Activated CD4-positive, alpha-beta T cell treated with anti-CD3 and anti-CD28 coated beads for 4 hours (primary cell): ENCODE data around the gene DNAJC30.

Experiments
- DNase-seq, 2 donors: peaks; one replicate each; pipeline ENCODE4 v3.0.0-alpha.2; 2020

The DNAJC30 gene

GRCh38 chr7:73646785-73647724 is 36.2 kb downstream of the DNAJC30 start:
- DNase-seq: no peak

- DNase-seq: no peak
These were observed 37.5 kb downstream of the DNAJC30 start for GRCh38 chr7:73645643-73646174.

- DNase-seq: no peak
These were observed 38.5 kb downstream of the DNAJC30 start for GRCh38 chr7:73644688-73645286.

GRCh38 chr7:73642834-73643233 is 40.4 kb downstream of the DNAJC30 start:
- DNase-seq: no peak

DNA sequence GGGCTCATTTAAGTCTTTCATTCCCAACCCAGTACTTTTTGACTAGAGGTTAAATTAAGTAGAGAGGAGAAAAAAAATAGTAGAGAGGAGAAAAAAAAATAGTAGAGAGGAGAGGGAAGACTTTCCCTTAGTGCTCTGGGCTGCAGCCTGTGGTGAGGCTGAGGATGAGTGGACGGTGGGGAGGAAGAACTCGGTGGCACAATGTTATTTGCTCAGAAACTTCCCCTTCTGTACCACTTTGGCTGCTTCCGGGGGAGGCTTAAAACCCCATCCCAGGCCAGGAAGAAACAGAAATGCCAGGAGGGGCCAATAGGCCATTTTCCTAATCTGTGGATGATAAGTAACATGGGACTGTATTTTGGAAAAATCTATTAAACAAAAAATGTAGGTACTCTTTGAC is 44.3 kb downstream of the DNAJC30 start:
- DNase-seq: no peak

GRCh38 chr7:73635428-73636200 is 47.6 kb downstream of the DNAJC30 start:
- no peak for DNase-seq

GRCh38 chr7:73633844-73634243 is 49.4 kb downstream of the DNAJC30 start:
- DNase-seq: no peak

- DNase-seq: no peak
These were observed 49.9 kb downstream of the DNAJC30 start for GRCh38 chr7:73633323-73633722.

- no peak for DNase-seq
These were observed 51.7 kb downstream of the DNAJC30 start for GRCh38 chr7:73631558-73631957.
